ENCODE measurements around the gene VTI1B.

Gene VTI1B

GRCh38 chr14:67622675-67623074 lies 51.8 kb downstream of the VTI1B start:
- no peak overlapping the region for H3K4me2 ChIP-seq (ENCODE audit: low read depth, low read length, poor library complexity, severe bottlenecking)
- H3K9me3 ChIP-seq (ENCODE audit: insufficient read depth, low read length), result no peaks in the 10 kb centered on the region
- no peaks in the 10 kb centered on the region for H3K27me3 ChIP-seq (ENCODE audit: low read length)
- no peak overlapping the region for H2AFZ ChIP-seq (ENCODE audit: low read depth, low read length, severe bottlenecking)
- H3K9ac ChIP-seq (ENCODE audit: low read length), result no peak overlapping the region
- no peak for TF ChIP-seq CTCF (IDR thresholded peaks at IDR 0.05; ENCODE audit: insufficient read depth, low read length, poor library complexity, severe bottlenecking)
- no peaks in the 10 kb centered on the region for H3K9me2 ChIP-seq (replicated peaks; ENCODE audit: insufficient read depth, low read length)
- no peaks in the 10 kb centered on the region for H3K79me2 ChIP-seq (ENCODE audit: insufficient read depth, low read length)
- H4K20me1 ChIP-seq (ENCODE audit: low read depth, low read length), result no peaks in the 10 kb centered on the region
- peaks cover 10% of the 10 kb centered on the region; the same call in 1 of the 2 replicates for H3F3A ChIP-seq (ENCODE audit: insufficient read depth)
- H3K4me3 ChIP-seq (ENCODE audit: insufficient read depth, low read length, poor library complexity, severe bottlenecking), result no peak overlapping the region
- no peaks in the 10 kb centered on the region for H3K36me3 ChIP-seq (ENCODE audit: low read length)
- H3K27ac ChIP-seq (ENCODE audit: low read depth, low read length), result no peak overlapping the region

DNA sequence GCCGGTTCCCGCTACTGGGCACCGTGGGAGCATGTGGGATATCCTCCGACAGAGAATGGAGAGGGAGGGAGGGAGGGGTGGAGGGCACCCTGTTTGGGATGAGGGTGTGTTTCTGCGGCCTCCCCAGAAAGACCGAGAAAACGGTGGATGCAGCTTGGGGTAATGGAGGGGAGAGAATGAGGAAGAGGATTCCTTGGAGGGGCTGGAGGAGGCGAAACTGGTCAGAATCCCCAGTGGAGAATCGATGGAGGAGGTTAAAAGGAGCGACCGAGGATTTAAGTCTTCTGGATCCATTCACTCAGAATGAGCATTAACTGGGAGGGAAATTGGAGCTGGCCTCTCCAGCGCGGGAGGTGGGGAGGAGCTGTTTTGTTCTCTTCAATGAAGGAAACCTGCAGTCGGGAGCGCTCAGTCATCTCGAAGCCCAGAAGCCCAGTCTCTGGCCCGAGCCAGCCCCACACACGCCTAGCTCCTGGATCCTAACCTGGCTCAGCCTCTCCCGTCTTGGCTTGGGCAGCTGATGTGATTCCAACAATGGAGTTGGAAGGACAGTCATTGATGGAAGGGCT lies 54.1 kb downstream of the VTI1B start:
- Histone ChIP-seq H3K27me3 (ENCODE audit: low read length) (no peaks in the 10 kb centered on the region), H3K36me3 (ENCODE audit: low read length) (no peaks in the 10 kb centered on the region), H3K4me3 (ENCODE audit: insufficient read depth, low read length, poor library complexity, severe bottlenecking) (peak overlapping the region; percentile 71), H3K27ac (ENCODE audit: low read depth, low read length) (no peak overlapping the region), H3K79me2 (ENCODE audit: insufficient read depth, low read length) (no peaks in the 10 kb centered on the region), H3F3A (ENCODE audit: insufficient read depth) (peaks cover 10% of the 10 kb centered on the region; the same call in 1 of the 2 replicates), H4K20me1 (ENCODE audit: low read depth, low read length) (no peaks in the 10 kb centered on the region), H3K9ac (ENCODE audit: low read length) (peak overlapping the region; percentile 61), H3K9me2 (replicated peaks; ENCODE audit: insufficient read depth, low read length) (no peaks in the 10 kb centered on the region), H3K9me3 (ENCODE audit: insufficient read depth, low read length) (no peaks in the 10 kb centered on the region), H2AFZ (ENCODE audit: low read depth, low read length, severe bottlenecking) (peak overlapping the region; percentile 86), H3K4me2 (ENCODE audit: low read depth, low read length, poor library complexity, severe bottlenecking) (peak overlapping the region; percentile 69)
- TF ChIP-seq EZH2phosphoT487 (conservative IDR thresholded peaks at IDR 0.05; ENCODE audit: low read length) (no peak), CTCF (IDR thresholded peaks at IDR 0.05; ENCODE audit: insufficient read depth, low read length, poor library complexity, severe bottlenecking) (no peak)

GRCh38 chr14:67619446-67620216 lies 54.8 kb downstream of the VTI1B start, which contains the start of gene ARG2:
Gene ARG2 (plus strand): TSS chr14:67619920. CDS start chr14:67619978, 58 bp downstream.
- Histone ChIP-seq H3K9me2 (replicated peaks; ENCODE audit: insufficient read depth, low read length) (no peaks in the 10 kb centered on the region), H3K27ac (ENCODE audit: low read depth, low read length) (no peak within 1 kb of the TSS)

More at GRCh38 chr14:67619446-67620216, 54.8 kb downstream of the VTI1B start, which contains the start of gene ARG2:
- Histone ChIP-seq H3K4me3 (ENCODE audit: insufficient read depth, low read length, poor library complexity, severe bottlenecking) (peak within 1 kb of the TSS; percentile 71), H3K79me2 (ENCODE audit: insufficient read depth, low read length) (no peaks in the 10 kb centered on the region), H3K27me3 (ENCODE audit: low read length) (no peaks in the 10 kb centered on the region), H3K9ac (ENCODE audit: low read length) (peak within 1 kb of the TSS; percentile 61), H4K20me1 (ENCODE audit: low read depth, low read length) (no peaks in the 10 kb centered on the region), H2AFZ (ENCODE audit: low read depth, low read length, severe bottlenecking) (peak within 1 kb of the TSS; percentile 86), H3K9me3 (ENCODE audit: insufficient read depth, low read length) (no peaks in the 10 kb centered on the region), H3K4me2 (ENCODE audit: low read depth, low read length, poor library complexity, severe bottlenecking) (peak within 1 kb of the TSS; percentile 69), H3K36me3 (ENCODE audit: low read length) (no peaks in the 10 kb centered on the region), H3F3A (ENCODE audit: insufficient read depth) (peaks cover 10% of the 10 kb centered on the region; the same call in 1 of the 2 replicates)
- TF ChIP-seq CTCF (IDR thresholded peaks at IDR 0.05; ENCODE audit: insufficient read depth, low read length, poor library complexity, severe bottlenecking) (no peak), EZH2phosphoT487 (conservative IDR thresholded peaks at IDR 0.05; ENCODE audit: low read length) (no peak)
